ENCODE data around the gene NTM. TPM values are rescaled to one million over a fixed set of nuclear protein-coding genes. Genes with fewer than 3 reads are reported as not detected.

Gene NTM
- total RNA-seq, 1 experiment from 2014 or later = 16.4 TPM

GRCh38 chr11:131649856-131650255 is 279.4 kb downstream of the NTM start (continued):
- TF ChIP-seq MXD4 (CRISPR knock-in tag; IDR thresholded peaks at IDR 0.05; ENCODE audit: borderline replicate concordance) (no peak), GRHL2 (CRISPR knock-in tag; IDR thresholded peaks at IDR 0.05; ENCODE audit: insufficient replicate concordance, severe bottlenecking) (no peak), CBFB (CRISPR knock-in tag; IDR thresholded peaks at IDR 0.05; ENCODE audit: low read depth) (no peak), STAT6 (CRISPR knock-in tag; conservative IDR thresholded peaks at IDR 0.05; ENCODE audit: low read depth) (no peak), CREB1 (CRISPR knock-in tag; IDR thresholded peaks at IDR 0.05) (no peak), ZNF138 (CRISPR knock-in tag; conservative IDR thresholded peaks at IDR 0.05) (no peak), IRF1 (CRISPR knock-in tag; IDR thresholded peaks at IDR 0.05) (no peak)
- TF ChIP-seq, protein P1, sequence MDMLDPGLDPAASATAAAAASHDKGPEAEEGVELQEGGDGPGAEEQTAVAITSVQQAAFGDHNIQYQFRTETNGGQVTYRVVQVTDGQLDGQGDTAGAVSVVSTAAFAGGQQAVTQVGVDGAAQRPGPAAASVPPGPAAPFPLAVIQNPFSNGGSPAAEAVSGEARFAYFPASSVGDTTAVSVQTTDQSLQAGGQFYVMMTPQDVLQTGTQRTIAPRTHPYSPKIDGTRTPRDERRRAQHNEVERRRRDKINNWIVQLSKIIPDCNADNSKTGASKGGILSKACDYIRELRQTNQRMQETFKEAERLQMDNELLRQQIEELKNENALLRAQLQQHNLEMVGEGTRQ (CRISPR knock-in tag; IDR thresholded peaks at IDR 0.05) = no peak
- TF ChIP-seq, protein P2, sequence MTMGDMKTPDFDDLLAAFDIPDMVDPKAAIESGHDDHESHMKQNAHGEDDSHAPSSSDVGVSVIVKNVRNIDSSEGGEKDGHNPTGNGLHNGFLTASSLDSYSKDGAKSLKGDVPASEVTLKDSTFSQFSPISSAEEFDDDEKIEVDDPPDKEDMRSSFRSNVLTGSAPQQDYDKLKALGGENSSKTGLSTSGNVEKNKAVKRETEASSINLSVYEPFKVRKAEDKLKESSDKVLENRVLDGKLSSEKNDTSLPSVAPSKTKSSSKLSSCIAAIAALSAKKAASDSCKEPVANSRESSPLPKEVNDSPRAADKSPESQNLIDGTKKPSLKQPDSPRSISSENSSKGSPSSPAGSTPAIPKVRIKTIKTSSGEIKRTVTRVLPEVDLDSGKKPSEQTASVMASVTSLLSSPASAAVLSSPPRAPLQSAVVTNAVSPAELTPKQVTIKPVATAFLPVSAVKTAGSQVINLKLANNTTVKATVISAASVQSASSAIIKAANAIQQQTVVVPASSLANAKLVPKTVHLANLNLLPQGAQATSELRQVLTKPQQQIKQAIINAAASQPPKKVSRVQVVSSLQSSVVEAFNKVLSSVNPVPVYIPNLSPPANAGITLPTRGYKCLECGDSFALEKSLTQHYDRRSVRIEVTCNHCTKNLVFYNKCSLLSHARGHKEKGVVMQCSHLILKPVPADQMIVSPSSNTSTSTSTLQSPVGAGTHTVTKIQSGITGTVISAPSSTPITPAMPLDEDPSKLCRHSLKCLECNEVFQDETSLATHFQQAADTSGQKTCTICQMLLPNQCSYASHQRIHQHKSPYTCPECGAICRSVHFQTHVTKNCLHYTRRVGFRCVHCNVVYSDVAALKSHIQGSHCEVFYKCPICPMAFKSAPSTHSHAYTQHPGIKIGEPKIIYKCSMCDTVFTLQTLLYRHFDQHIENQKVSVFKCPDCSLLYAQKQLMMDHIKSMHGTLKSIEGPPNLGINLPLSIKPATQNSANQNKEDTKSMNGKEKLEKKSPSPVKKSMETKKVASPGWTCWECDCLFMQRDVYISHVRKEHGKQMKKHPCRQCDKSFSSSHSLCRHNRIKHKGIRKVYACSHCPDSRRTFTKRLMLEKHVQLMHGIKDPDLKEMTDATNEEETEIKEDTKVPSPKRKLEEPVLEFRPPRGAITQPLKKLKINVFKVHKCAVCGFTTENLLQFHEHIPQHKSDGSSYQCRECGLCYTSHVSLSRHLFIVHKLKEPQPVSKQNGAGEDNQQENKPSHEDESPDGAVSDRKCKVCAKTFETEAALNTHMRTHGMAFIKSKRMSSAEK (CRISPR knock-in tag; IDR thresholded peaks at IDR 0.05; ENCODE audit: borderline replicate concordance) = no peak

- ChIA-PET CTCF (interaction anchor here (2.1 kb wide), 1 partner anchor 16 kb away, joined by 12 read pairs; no protein-coding TSS in a partner anchor), POLR2A (no interaction called here)
- no peak for ATAC-seq
- H3K4me1 Mint-ChIP-seq = peaks cover 55% of the 10 kb centered on the region
- peaks cover 8% of the 10 kb centered on the region for H3K9me3 Mint-ChIP-seq
- H3K4me3 Mint-ChIP-seq = no peak overlapping the region
- DNase-seq (ENCODE audit: low spot score) = no peak
- no peaks in the 10 kb centered on the region; the same call in 1 of the 2 replicates for H3K27me3 Mint-ChIP-seq (ENCODE audit: low read depth)
- H3K27ac Mint-ChIP-seq = no peak overlapping the region; the same call in 1 of the 2 replicates
- no peaks in the 10 kb centered on the region for H3K36me3 Mint-ChIP-seq
- no peak for TF ChIP-seq EMX1 (CRISPR knock-in tag; IDR thresholded peaks at IDR 0.05)
- TF ChIP-seq USF1 (CRISPR knock-in tag; IDR thresholded peaks at IDR 0.05) = no peak
- no peak for TF ChIP-seq HMGA2 (CRISPR knock-in tag; IDR thresholded peaks at IDR 0.05)
- no peak for TF ChIP-seq CREM (CRISPR knock-in tag; IDR thresholded peaks at IDR 0.05)
- TF ChIP-seq SMAD4 (CRISPR knock-in tag; IDR thresholded peaks at IDR 0.05) = no peak
- no peak for TF ChIP-seq ZNF425 (CRISPR knock-in tag; conservative IDR thresholded peaks at IDR 0.05)
- no peak for TF ChIP-seq FOXP1 (CRISPR knock-in tag; IDR thresholded peaks at IDR 0.05; ENCODE audit: borderline replicate concordance)
- TF ChIP-seq GTF2I (CRISPR knock-in tag; conservative IDR thresholded peaks at IDR 0.05) = no peak
- TF ChIP-seq, protein P3, sequence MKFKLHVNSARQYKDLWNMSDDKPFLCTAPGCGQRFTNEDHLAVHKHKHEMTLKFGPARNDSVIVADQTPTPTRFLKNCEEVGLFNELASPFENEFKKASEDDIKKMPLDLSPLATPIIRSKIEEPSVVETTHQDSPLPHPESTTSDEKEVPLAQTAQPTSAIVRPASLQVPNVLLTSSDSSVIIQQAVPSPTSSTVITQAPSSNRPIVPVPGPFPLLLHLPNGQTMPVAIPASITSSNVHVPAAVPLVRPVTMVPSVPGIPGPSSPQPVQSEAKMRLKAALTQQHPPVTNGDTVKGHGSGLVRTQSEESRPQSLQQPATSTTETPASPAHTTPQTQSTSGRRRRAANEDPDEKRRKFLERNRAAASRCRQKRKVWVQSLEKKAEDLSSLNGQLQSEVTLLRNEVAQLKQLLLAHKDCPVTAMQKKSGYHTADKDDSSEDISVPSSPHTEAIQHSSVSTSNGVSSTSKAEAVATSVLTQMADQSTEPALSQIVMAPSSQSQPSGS (CRISPR knock-in tag; IDR thresholded peaks at IDR 0.05; ENCODE audit: borderline replicate concordance, low read depth) = no peak
- no peak for TF ChIP-seq E2F1 (CRISPR knock-in tag; IDR thresholded peaks at IDR 0.05)
- TF ChIP-seq NFE2L1 (CRISPR knock-in tag; IDR thresholded peaks at IDR 0.05) = no peak
- TF ChIP-seq ZSCAN18 (CRISPR knock-in tag; IDR thresholded peaks at IDR 0.05) = no peak
Measured at GRCh38 chr11:131652231-131652630, 281.8 kb downstream of the NTM start.
